MM.1S (cell line): ENCODE data around the gene SETD9.

ENCODE experiments used
- DNase-seq: peaks from one replicate; pipeline ENCODE4 v3.0.0-alpha.2; 2015
- H2AFZ ChIP-seq: fragments of 300-600 bp; sonication (generic); 2 replicates; pipeline ENCODE4 v1.6.0; 2016; ENCODE audit warnings: antibody characterized with exemption, low read length
- H3F3A ChIP-seq: fragments of 300-600 bp; sonication (generic); 2 replicates; pipeline ENCODE4 v1.6.1; 2016; ENCODE audit warnings: mild to moderate bottlenecking, antibody characterized with exemption, low read length, moderate library complexity, mixed read lengths; ENCODE audit not compliant: insufficient read depth
- H3K27ac ChIP-seq: fragments of 300-600 bp; sonication (generic); 2 replicates; pipeline ENCODE4 v1.5.1; 2016; ENCODE audit warnings: mild to moderate bottlenecking, low read length
- H3K27me3 ChIP-seq: fragments of 300-600 bp; sonication (generic); replicated peaks from 2 replicates; pipeline ENCODE4 v1.6.0; 2016; ENCODE audit warnings: low read length; ENCODE audit not compliant: insufficient read depth
- H3K36me3 ChIP-seq: fragments of 300-600 bp; sonication (generic); replicated peaks from 2 replicates; pipeline ENCODE4 v1.6.1; 2016; ENCODE audit warnings: mild to moderate bottlenecking, low read length, mixed read lengths; ENCODE audit not compliant: insufficient read depth
- H3K4me1 ChIP-seq: fragments of 300-600 bp; sonication (generic); 2 replicates; pipeline ENCODE4 v1.6.1; 2016; ENCODE audit warnings: low read length, mixed read lengths
- H3K4me2 ChIP-seq: fragments of 300-600 bp; sonication (generic); 2 replicates; pipeline ENCODE4 v1.6.0; 2016; ENCODE audit warnings: low read depth, low read length
- H3K4me3 ChIP-seq: fragments of 300-600 bp; sonication (generic); 2 replicates; pipeline ENCODE4 v1.5.1; 2016; ENCODE audit warnings: low read length, mixed read lengths
- H3K79me2 ChIP-seq: fragments of 300-600 bp; sonication (generic); 2 replicates; pipeline ENCODE4 v1.6.1; 2016; ENCODE audit warnings: mixed run types, low read length, mixed read lengths
- H3K9ac ChIP-seq: fragments of 300-600 bp; sonication (generic); 2 replicates; pipeline ENCODE4 v1.6.1; 2016; ENCODE audit warnings: low read length, mixed read lengths
- H3K9me2 ChIP-seq: fragments of 300-600 bp; sonication (generic); replicated peaks from 2 replicates; pipeline ENCODE4 v1.6.1; 2016; ENCODE audit warnings: mild to moderate bottlenecking, low read length, mixed read lengths; ENCODE audit not compliant: insufficient read depth
- H3K9me3 ChIP-seq: fragments of 300-600 bp; sonication (generic); replicated peaks from 2 replicates; pipeline ENCODE4 v1.6.1; 2016; ENCODE audit warnings: mild to moderate bottlenecking, low read length, mixed read lengths; ENCODE audit not compliant: insufficient read depth
- H4K20me1 ChIP-seq: fragments of 300-600 bp; sonication (generic); 2 replicates; pipeline ENCODE4 v1.6.1; 2016; ENCODE audit warnings: mild to moderate bottlenecking, low read length, moderate library complexity, mixed read lengths; ENCODE audit not compliant: insufficient read depth
- EZH2 ChIP-seq: fragments of 300-600 bp; sonication (generic); optimal IDR thresholded peaks from 2 replicates; pipeline ENCODE3; 2017; ENCODE audit warnings: low read depth, mild to moderate bottlenecking, antibody characterized with exemption, low read length, mixed read lengths
- EZH2phosphoT487 ChIP-seq: fragments of 300-600 bp; sonication (generic); IDR thresholded peaks from 2 replicates; pipeline ENCODE4 v1.6.1; 2018; ENCODE audit warnings: antibody characterized with exemption, low read length
- TF ChIP-seq, protein P1 (sequence below): fragments of 300-600 bp; sonication (generic); IDR thresholded peaks from 2 replicates; pipeline ENCODE4 v1.5.1; 2016; ENCODE audit warnings: antibody characterized with exemption, low read length, mixed read lengths

SETD9 gene

DNA sequence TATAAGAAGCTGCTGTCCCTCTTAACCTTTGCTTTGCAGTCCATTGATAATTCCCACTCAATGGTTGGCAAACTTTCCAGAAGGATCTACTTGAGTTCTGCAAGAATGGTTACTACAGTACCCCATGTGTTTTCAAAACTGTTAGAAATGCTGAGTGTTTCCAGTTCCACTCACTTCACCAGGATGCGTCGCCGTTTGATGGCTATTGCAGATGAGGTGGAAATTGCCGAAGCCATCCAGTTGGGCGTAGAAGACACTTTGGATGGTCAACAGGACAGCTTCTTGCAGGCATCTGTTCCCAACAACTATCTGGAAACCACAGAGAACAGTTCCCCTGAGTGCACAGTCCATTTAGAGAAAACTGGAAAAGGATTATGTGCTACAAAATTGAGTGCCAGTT is 27.8 kb upstream of the SETD9 start:
- Histone ChIP-seq H4K20me1 (no peaks in the 10 kb centered on the region), H3F3A (no peaks in the 10 kb centered on the region), H3K4me1 (no peaks in the 10 kb centered on the region), H3K9me3 (no peaks in the 10 kb centered on the region), H3K9ac (no peak overlapping the region), H3K9me2 (no peaks in the 10 kb centered on the region), H3K36me3 (peaks cover 22% of the 10 kb centered on the region), H2AFZ (no peak overlapping the region), H3K27me3 (no peaks in the 10 kb centered on the region), H3K27ac (no peak overlapping the region), H3K79me2 (peaks cover 5% of the 10 kb centered on the region; the same call in 1 of the 2 replicates), H3K4me3 (no peak overlapping the region), H3K4me2 (no peak overlapping the region)
- TF ChIP-seq, protein P1, sequence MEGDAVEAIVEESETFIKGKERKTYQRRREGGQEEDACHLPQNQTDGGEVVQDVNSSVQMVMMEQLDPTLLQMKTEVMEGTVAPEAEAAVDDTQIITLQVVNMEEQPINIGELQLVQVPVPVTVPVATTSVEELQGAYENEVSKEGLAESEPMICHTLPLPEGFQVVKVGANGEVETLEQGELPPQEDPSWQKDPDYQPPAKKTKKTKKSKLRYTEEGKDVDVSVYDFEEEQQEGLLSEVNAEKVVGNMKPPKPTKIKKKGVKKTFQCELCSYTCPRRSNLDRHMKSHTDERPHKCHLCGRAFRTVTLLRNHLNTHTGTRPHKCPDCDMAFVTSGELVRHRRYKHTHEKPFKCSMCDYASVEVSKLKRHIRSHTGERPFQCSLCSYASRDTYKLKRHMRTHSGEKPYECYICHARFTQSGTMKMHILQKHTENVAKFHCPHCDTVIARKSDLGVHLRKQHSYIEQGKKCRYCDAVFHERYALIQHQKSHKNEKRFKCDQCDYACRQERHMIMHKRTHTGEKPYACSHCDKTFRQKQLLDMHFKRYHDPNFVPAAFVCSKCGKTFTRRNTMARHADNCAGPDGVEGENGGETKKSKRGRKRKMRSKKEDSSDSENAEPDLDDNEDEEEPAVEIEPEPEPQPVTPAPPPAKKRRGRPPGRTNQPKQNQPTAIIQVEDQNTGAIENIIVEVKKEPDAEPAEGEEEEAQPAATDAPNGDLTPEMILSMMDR = no peak
- no peak for TF ChIP-seq EZH2phosphoT487
- no peak for TF ChIP-seq EZH2
- DNase-seq = no peak

DNA sequence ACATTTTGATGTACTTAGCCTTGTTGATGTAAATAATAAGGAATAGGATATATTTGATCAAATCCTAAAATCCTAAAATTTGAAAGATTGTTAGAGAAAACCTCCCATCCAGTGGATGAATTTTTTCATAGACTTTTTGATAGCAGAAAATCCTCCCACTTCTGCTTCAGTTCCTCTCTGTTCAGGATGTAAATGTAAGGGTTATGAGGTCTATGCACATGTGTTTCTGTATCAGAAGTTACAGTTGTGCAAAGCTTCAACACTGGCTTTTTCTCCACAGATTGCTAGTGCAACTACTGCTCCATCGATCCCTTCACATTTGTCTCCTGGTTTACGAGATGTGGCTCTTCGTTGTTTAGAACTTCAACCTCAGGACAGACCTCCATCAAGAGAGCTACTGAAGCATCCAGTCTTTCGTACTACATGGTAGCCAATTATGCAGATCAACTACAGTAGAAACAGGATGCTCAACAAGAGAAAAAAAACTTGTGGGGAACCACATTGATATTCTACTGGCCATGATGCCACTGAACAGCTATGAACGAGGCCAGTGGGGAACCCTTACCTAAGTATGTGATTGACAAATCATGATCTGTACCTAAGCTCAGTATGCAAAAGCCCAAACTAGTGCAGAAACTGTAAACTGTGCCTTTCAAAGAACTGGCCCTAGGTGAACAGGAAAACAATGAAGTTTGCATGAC is 16.0 kb upstream of the SETD9 start:
- Histone ChIP-seq H3K4me1 (no peaks in the 10 kb centered on the region), H3K4me2 (no peak overlapping the region), H3K27me3 (no peaks in the 10 kb centered on the region), H3K9ac (no peak overlapping the region), H3K36me3 (peaks cover 7% of the 10 kb centered on the region; the same call in 1 of the 2 replicates), H2AFZ (no peak overlapping the region), H3K27ac (no peak overlapping the region), H3K9me3 (no peaks in the 10 kb centered on the region), H3K9me2 (no peaks in the 10 kb centered on the region), H3K4me3 (no peak overlapping the region), H4K20me1 (no peaks in the 10 kb centered on the region), H3F3A (no peaks in the 10 kb centered on the region), H3K79me2 (no peaks in the 10 kb centered on the region)
- no peak for DNase-seq
- TF ChIP-seq, protein P1 = no peak
- no peak for TF ChIP-seq EZH2phosphoT487
- TF ChIP-seq EZH2 = no peak

DNA sequence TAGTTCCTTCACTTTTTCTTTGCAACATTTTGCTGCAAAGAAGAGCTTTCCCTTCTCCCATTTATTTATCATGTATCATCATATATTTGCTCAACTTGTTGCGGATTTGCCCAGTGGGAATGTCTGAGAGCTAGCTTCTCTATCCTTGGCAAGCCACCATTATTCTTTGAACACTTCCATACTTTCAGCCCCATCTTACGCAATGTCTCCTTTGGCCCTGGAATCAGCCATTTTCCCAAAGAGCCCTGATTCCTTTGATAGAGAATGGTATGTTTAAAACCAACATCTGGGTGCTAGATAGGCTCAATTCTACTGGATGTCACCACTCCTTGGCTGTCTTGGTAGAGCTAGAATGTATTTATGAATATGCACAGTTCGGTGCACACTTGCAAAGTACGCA is 12.6 kb upstream of the SETD9 start:
- TF ChIP-seq EZH2 = no peak
- TF ChIP-seq, protein P1 = no peak
- TF ChIP-seq EZH2phosphoT487 = no peak

More for the DNA sequence above, 12.6 kb upstream of the SETD9 start:
- Histone ChIP-seq H3K9ac (no peak overlapping the region), H2AFZ (no peak overlapping the region), H3K4me3 (no peak overlapping the region), H3F3A (0 out of 2 replicates have a peak, but pooled peaks cover 3% of the 10 kb centered on the region), H3K27ac (no peak overlapping the region), H3K4me2 (no peak overlapping the region), H3K9me3 (no peaks in the 10 kb centered on the region), H3K4me1 (no peaks in the 10 kb centered on the region), H4K20me1 (no peaks in the 10 kb centered on the region), H3K79me2 (no peaks in the 10 kb centered on the region), H3K9me2 (no peaks in the 10 kb centered on the region), H3K27me3 (no peaks in the 10 kb centered on the region), H3K36me3 (no peaks in the 10 kb centered on the region)
- DNase-seq = no peak
